ENCODE data around the gene HDAC9.

GRCh38 chr7:18698258-18698734 lies 202.7 kb downstream of the HDAC9 start:
- TF ChIP-seq, protein P1, sequence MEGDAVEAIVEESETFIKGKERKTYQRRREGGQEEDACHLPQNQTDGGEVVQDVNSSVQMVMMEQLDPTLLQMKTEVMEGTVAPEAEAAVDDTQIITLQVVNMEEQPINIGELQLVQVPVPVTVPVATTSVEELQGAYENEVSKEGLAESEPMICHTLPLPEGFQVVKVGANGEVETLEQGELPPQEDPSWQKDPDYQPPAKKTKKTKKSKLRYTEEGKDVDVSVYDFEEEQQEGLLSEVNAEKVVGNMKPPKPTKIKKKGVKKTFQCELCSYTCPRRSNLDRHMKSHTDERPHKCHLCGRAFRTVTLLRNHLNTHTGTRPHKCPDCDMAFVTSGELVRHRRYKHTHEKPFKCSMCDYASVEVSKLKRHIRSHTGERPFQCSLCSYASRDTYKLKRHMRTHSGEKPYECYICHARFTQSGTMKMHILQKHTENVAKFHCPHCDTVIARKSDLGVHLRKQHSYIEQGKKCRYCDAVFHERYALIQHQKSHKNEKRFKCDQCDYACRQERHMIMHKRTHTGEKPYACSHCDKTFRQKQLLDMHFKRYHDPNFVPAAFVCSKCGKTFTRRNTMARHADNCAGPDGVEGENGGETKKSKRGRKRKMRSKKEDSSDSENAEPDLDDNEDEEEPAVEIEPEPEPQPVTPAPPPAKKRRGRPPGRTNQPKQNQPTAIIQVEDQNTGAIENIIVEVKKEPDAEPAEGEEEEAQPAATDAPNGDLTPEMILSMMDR (IDR thresholded peaks at IDR 0.05), result no peak
- TF ChIP-seq EZH2 (IDR thresholded peaks at IDR 0.05), result no peak
